ENCODE results near the gene TBCD. TPM values are rescaled to one million over a fixed set of nuclear protein-coding genes. Genes with fewer than 3 reads are reported as not detected.

The TBCD gene
- total and polyA plus RNA-seq, 9 of the 15 experiments (the other 6 are each of a cell fraction or from before 2014, with no cell fraction given), result 8.9 to 98.5 (median 28.0) TPM

- TF ChIP-seq PHF20 (IDR thresholded peaks at IDR 0.05; ENCODE audit: partially characterized antibody) (peak; percentile 67), BHLHE40 (IDR thresholded peaks at IDR 0.05; ENCODE audit: low read length) (peak; percentile 85), ZNF699 (CRISPR knock-in tag; IDR thresholded peaks at IDR 0.05; ENCODE audit: insufficient replicate concordance) (no peak), XRCC5 (IDR thresholded peaks at IDR 0.05; ENCODE audit: low read depth, low read length) (no peak), ZNF143 (CRISPR knock-in tag; IDR thresholded peaks at IDR 0.05) (no peak), MAFG (tag; conservative IDR thresholded peaks at IDR 0.05) (no peak), JUN (IDR thresholded peaks at IDR 0.05; ENCODE audit: borderline replicate concordance, low read depth, low read length) (0 out of 2 replicates have a peak, but pooled peaks have one; percentile 19), JUN (CRISPR knock-in tag; IDR thresholded peaks at IDR 0.05; ENCODE audit: borderline replicate concordance) (no peak), RBFOX2 (IDR thresholded peaks at IDR 0.05; ENCODE audit: low read depth, low read length) (peak; percentile 84)
These were observed 35.5 kb upstream of the TBCD start, which contains the start of gene FN3KRP (continued) for GRCh38 chr17:82716203-82717010.

GRCh38 chr17:82718986-82719685, 32.7 kb upstream of the TBCD start:
- Histone ChIP-seq H2AFZ (ENCODE audit: low read depth, low read length) (no peak overlapping the region), H3K9me3 (replicated peaks; ENCODE audit: control insufficient read depth, insufficient read depth, low read depth, low read length) (no peaks in the 10 kb centered on the region), H3K36me3 (ENCODE audit: control insufficient read depth, insufficient read depth, low read length) (peaks cover 41% of the 10 kb centered on the region), H3K4me2 (ENCODE audit: insufficient read depth, low read length) (no peak overlapping the region), H4K20me1 (replicated peaks; ENCODE audit: control insufficient read depth, insufficient read depth, low read length) (no peaks in the 10 kb centered on the region), H3K9ac (ENCODE audit: insufficient read depth in 1 of 2, low read depth in 2 of 2, low read length in 2 of 2) (no peak overlapping the region; a peak in 1 of 4 replicates), H3K4me1 (replicated peaks in 1 of 2; ENCODE audit: control insufficient read depth in 2 of 2, insufficient read depth in 2 of 2, low read length in 2 of 2) (peaks cover 5 to 27% of the 10 kb centered on the region in 2 experiments; a peak in 4 of 5 replicates), H3K9me1 (ENCODE audit: control insufficient read depth, insufficient read depth, low read length) (no peaks in the 10 kb centered on the region), H3K4me3 (no peak overlapping the region), H3K27ac (ENCODE audit: extremely low read depth, low read depth, low read length) (no peak overlapping the region), H3K79me2 (ENCODE audit: control insufficient read depth, insufficient read depth, low read length) (peaks cover 20% of the 10 kb centered on the region), H3K27me3 (ENCODE audit: control insufficient read depth in 2 of 2, insufficient read depth in 2 of 2, low read length in 2 of 2) (no peaks in the 10 kb centered on the region)
- no TSS peak for BruUV-seq (replicated peaks)
- ChIA-PET POLR2A (interaction anchor here (0.6 to 1.3 kb wide), 2 partner anchors 15 to 31 kb away, joined by 4 to 5 read pairs; no protein-coding TSS in a partner anchor), CTCF (ENCODE audit: low intra/inter-chr PET ratio) (no interaction called here)
- DNase-seq (ENCODE audit: extremely low read depth in 1 of 4, low spot score in 3 of 4), result no peak
- no peak for ATAC-seq
- WGBS (ENCODE audit: insufficient coverage, low coverage, missing lambda C conversion rate), result 90% methylated on average over 17 of the region's 18 CpGs
- intact Hi-C loops (cut with micrococcal nuclease) (loop anchor here (5.0 kb wide), 1 partner anchor 33 kb away; the partner anchor contains the start of gene TBCD), in situ Hi-C loops (cut with MboI) (no loop called here)
- FAIRE-seq, result no peak
- TF ChIP-seq ZNF644 (tag; IDR thresholded peaks at IDR 0.05; ENCODE audit: low read depth) (no peak), ADNP (tag; IDR thresholded peaks at IDR 0.05) (no peak), SMC3 (conservative IDR thresholded peaks at IDR 0.05; ENCODE audit: insufficient read depth, low read depth, low read length) (no peak), RAD51 (IDR thresholded peaks at IDR 0.05; ENCODE audit: borderline replicate concordance, low read depth) (no peak), PTRF (tag; IDR thresholded peaks at IDR 0.05) (no peak), JUNB (CRISPR knock-in tag; conservative IDR thresholded peaks at IDR 0.05) (no peak), ZNF143 (CRISPR knock-in tag; IDR thresholded peaks at IDR 0.05) (no peak), MXD1 (CRISPR knock-in tag; IDR thresholded peaks at IDR 0.05; ENCODE audit: borderline replicate concordance, poor library complexity, severe bottlenecking) (no peak), NRF1 (conservative IDR thresholded peaks at IDR 0.05 in 1 of 2, IDR thresholded peaks at IDR 0.05 in 1 of 2) (no peak), MBD2 (IDR thresholded peaks at IDR 0.05; ENCODE audit: borderline replicate concordance, low read depth) (no peak), CREB5 (CRISPR knock-in tag; IDR thresholded peaks at IDR 0.05) (no peak)
